HepG2 (cell line): ENCODE results near the gene COASY. TPM values are rescaled to one million over a fixed set of nuclear protein-coding genes. Genes with fewer than 3 reads are reported as not detected.

ENCODE experiments used
- ARNT ChIP-seq: fragments of 450-650 bp; IDR thresholded peaks from 2 replicates; pipeline ENCODE4 v1.6.1; 2017
- FOXP4 ChIP-seq: sonication (generic); formaldehyde crosslinking; IDR thresholded peaks from 2 replicates; pipeline ENCODE4 v1.4.0; 2020; ENCODE audit warnings: missing genetic modification reagents
- GFI1 ChIP-seq: sonication (generic); formaldehyde crosslinking; IDR thresholded peaks from 2 replicates; pipeline ENCODE4 v1.5.0; 2020; ENCODE audit warnings: missing genetic modification reagents, mild to moderate bottlenecking, borderline replicate concordance
- HHEX ChIP-seq: IDR thresholded peaks from 2 replicates; pipeline ENCODE4 v1.6.1; 2016; ENCODE audit warnings: control low read depth
- KIAA2018 ChIP-seq: sonication (generic); formaldehyde crosslinking; IDR thresholded peaks from 2 replicates; pipeline ENCODE4 v1.5.0; 2020; ENCODE audit warnings: mild to moderate bottlenecking, missing genetic modification reagents, borderline replicate concordance
- MIXL1 ChIP-seq: IDR thresholded peaks from 2 replicates; pipeline ENCODE4 v1.6.1; 2016
- NKX3-1 ChIP-seq: sonication (generic); formaldehyde crosslinking; IDR thresholded peaks from 2 replicates; pipeline ENCODE4 v1.5.0; 2020; ENCODE audit warnings: missing genetic modification reagents
- RBM39 ChIP-seq: fragments of 200-400 bp; formaldehyde crosslinking; IDR thresholded peaks from one replicate; pipeline ENCODE4 v1.6.1; 2018; ENCODE audit warnings: antibody characterized with exemption, mild to moderate bottlenecking, low read depth, low read length; ENCODE audit not compliant: poor library complexity, severe bottlenecking
- SOX5 ChIP-seq: IDR thresholded peaks from 2 replicates; pipeline ENCODE4 v1.6.1; 2016; ENCODE audit warnings: borderline replicate concordance
- SRF ChIP-seq: IDR thresholded peaks from 2 replicates; pipeline ENCODE4 v1.6.1; 2011; ENCODE audit warnings: mild to moderate bottlenecking, low read depth, low read length, moderate library complexity
- TAF1 ChIP-seq: sonication (generic); formaldehyde crosslinking; IDR thresholded peaks from 2 replicates; pipeline ENCODE4 v1.4.0; 2020; ENCODE audit warnings: missing genetic modification reagents
- TFAP4 ChIP-seq: sonication (generic); IDR thresholded peaks from 2 replicates; pipeline ENCODE4 v1.6.1; 2016; ENCODE audit warnings: low read depth, borderline replicate concordance
- TMF1 ChIP-seq: sonication (generic); formaldehyde crosslinking; IDR thresholded peaks from 2 replicates; pipeline ENCODE4 v1.8.1; 2022; ENCODE audit warnings: low read depth, missing genetic modification reagents
- ZFP37 ChIP-seq: sonication (generic); formaldehyde crosslinking; IDR thresholded peaks from 2 replicates; pipeline ENCODE4 v1.4.0; 2020; ENCODE audit warnings: missing genetic modification reagents, borderline replicate concordance
- ZFYVE20 ChIP-seq: sonication (generic); formaldehyde crosslinking; IDR thresholded peaks from 2 replicates; pipeline ENCODE4 v1.8.0; 2023; ENCODE audit warnings: low read depth, mild to moderate bottlenecking, moderate library complexity, missing genetic modification reagents, borderline replicate concordance
- ZNF101 ChIP-seq: sonication (generic); formaldehyde crosslinking; IDR thresholded peaks from 2 replicates; pipeline ENCODE4 v1.4.0; 2020; ENCODE audit warnings: mild to moderate bottlenecking, low read depth, missing genetic modification reagents, borderline replicate concordance
- ZNF414 ChIP-seq: sonication (generic); formaldehyde crosslinking; IDR thresholded peaks from 2 replicates; pipeline ENCODE4 v1.5.0; 2020; ENCODE audit warnings: missing genetic modification reagents
- ZSCAN30 ChIP-seq: sonication (generic); formaldehyde crosslinking; IDR thresholded peaks from 2 replicates; pipeline ENCODE4 v1.5.0; 2020; ENCODE audit warnings: mild to moderate bottlenecking, missing genetic modification reagents
- polyA plus RNA-seq, 8 experiments: library from polyadenylated mRNA; depleted of rRNA in 3 of 8; stranded (reverse) in 7 of 8; unstranded in 1 of 8; fragments of >200 nt; fragmentation: Illumina TruSeq in 4 of 8; extraction: Trizol in 4 of 8; gene quantifications; 2 replicates each; pipeline versions ENCODE4 v1.2.1 to v1.2.3, GENCODE V29; 2011 to 2016; ENCODE audit warnings: low read depth in 4 of 8, missing spikeins in 1 of 8, mixed read lengths in 1 of 8; ENCODE audit not compliant: insufficient read depth in 1 of 8
- total RNA-seq, 5 experiments: library from RNA; depleted of rRNA; stranded (reverse); fragments of >200 nt; fragmentation: Illumina TruSeq; extraction: Trizol; gene quantifications; 2 replicates each; pipeline ENCODE4 v1.2.3, GENCODE V29; 2016; ENCODE audit warnings: low read depth in 1 of 5

The COASY gene
- total and polyA plus RNA-seq, 2 of the 13 experiments (the other 11 are each of a cell fraction or from before 2014, with no cell fraction given) = 90.7 to 125 TPM

GRCh38 chr17:42530952-42531454, 30.9 kb upstream of the COASY start (continued):
- TF ChIP-seq KIAA2018 (CRISPR knock-in tag) (no peak), NKX3-1 (CRISPR knock-in tag) (no peak), GFI1 (CRISPR knock-in tag) (peak; percentile 65), SOX5 (CRISPR knock-in tag) (peak; percentile 89), ZSCAN30 (CRISPR knock-in tag) (no peak), ARNT (no peak), ZNF414 (CRISPR knock-in tag) (peak; percentile 72; the same call in 1 of the 2 replicates), TFAP4 (peak; percentile 78; the same call in 1 of the 2 replicates), MIXL1 (CRISPR knock-in tag) (peak; percentile 93), SRF (no peak), RBM39 (no peak), TAF1 (CRISPR knock-in tag) (0 out of 2 replicates have a peak, but pooled peaks have one; percentile 34), ZNF101 (CRISPR knock-in tag) (no peak; the same call in 1 of the 2 replicates), FOXP4 (CRISPR knock-in tag) (peak; percentile 97), ZFYVE20 (CRISPR knock-in tag) (no peak), TMF1 (CRISPR knock-in tag) (0 out of 2 replicates have a peak, but pooled peaks have one; percentile 35), ZFP37 (0 out of 2 replicates have a peak, but pooled peaks have one; percentile 67), HHEX (no peak)
